Smooth muscle cell (in vitro differentiated cells): ENCODE data around the gene TMEM87B. TPM values are rescaled to one million over a fixed set of nuclear protein-coding genes. Genes with fewer than 3 reads are reported as not detected.

Source experiments
- DNase-seq: peaks from one replicate; lab custom pipeline; 2025; ENCODE audit not compliant: unreplicated experiment; lab: John Stamatoyannopoulos, UW
- H2AFZ ChIP-seq: fragments of 200-600 bp; sonication (generic); 2 replicates; pipeline ENCODE4 v1.6.0; 2016; ENCODE audit warnings: antibody characterized with exemption, low read depth, mild to moderate bottlenecking
- H3F3A ChIP-seq: fragments of 200-600 bp; sonication (generic); 2 replicates; pipeline ENCODE4 v1.6.0; 2017; ENCODE audit warnings: antibody characterized with exemption, low read depth
- H3K27ac ChIP-seq: fragments of 200-600 bp; sonication (generic); 2 replicates; pipeline ENCODE4 v1.5.1; 2016; ENCODE audit warnings: low read depth, mild to moderate bottlenecking
- H3K27me3 ChIP-seq: fragments of 200-600 bp; sonication (generic); 2 replicates; pipeline ENCODE4 v1.6.1; 2016; ENCODE audit warnings: low read depth, mild to moderate bottlenecking
- H3K36me3 ChIP-seq: fragments of 200-600 bp; sonication (generic); 2 replicates; pipeline ENCODE4 v1.5.1; 2016; ENCODE audit warnings: low read depth
- H3K4me1 ChIP-seq: fragments of 200-600 bp; sonication (generic); 2 replicates; pipeline ENCODE4 v1.5.1; 2016; ENCODE audit warnings: low read depth
- H3K4me2 ChIP-seq: fragments of 200-600 bp; sonication (generic); 2 replicates; pipeline ENCODE4 v1.6.0; 2016; ENCODE audit warnings: mild to moderate bottlenecking
- H3K4me3 ChIP-seq: fragments of 200-600 bp; sonication (generic); 2 replicates; pipeline ENCODE4 v1.5.1; 2016; ENCODE audit warnings: mild to moderate bottlenecking
- H3K79me2 ChIP-seq: fragments of 200-600 bp; sonication (generic); 2 replicates; pipeline ENCODE4 v1.6.0; 2016; ENCODE audit warnings: low read depth, mild to moderate bottlenecking
- H3K9ac ChIP-seq: fragments of 200-600 bp; sonication (generic); 2 replicates; pipeline ENCODE4 v1.6.0; 2016; ENCODE audit warnings: low read depth
- H3K9me3 ChIP-seq: fragments of 200-600 bp; sonication (generic); replicated peaks from 2 replicates; pipeline ENCODE4 v1.5.1; 2016; ENCODE audit warnings: low read depth
- H4K20me1 ChIP-seq: fragments of 200-600 bp; sonication (generic); 2 replicates; pipeline ENCODE4 v1.6.0; 2016; ENCODE audit warnings: low read depth
- WGBS: methylation state at CpG from one replicate; pipeline ENCODE4 v1.1.7; 2016; ENCODE audit warnings: low lambda C conversion rate; 5-methylcytosine and 5-hydroxymethylcytosine counted together
- polyA plus RNA-seq: library from polyadenylated mRNA; unstranded; fragments of >200 nt; fragmentation: Nextera tagmentation; extraction: Ambion mirVana; gene quantifications from 2 replicates; pipeline ENCODE4 v1.2.1, GENCODE V29; 2016
- total RNA-seq: library from RNA; depleted of rRNA; stranded (reverse); fragments of >200 nt; gene quantifications from 2 replicates; pipeline ENCODE4 v1.2.3, GENCODE V29; 2014
- TF ChIP-seq, protein P1 (sequence below): fragments of 200-600 bp; sonication (generic); IDR thresholded peaks from 2 replicates; pipeline ENCODE4 v1.5.1; 2017; ENCODE audit warnings: borderline replicate concordance, mild to moderate bottlenecking, antibody characterized with exemption; ENCODE audit not compliant: insufficient read depth, poor library complexity, severe bottlenecking

The TMEM87B gene
- total and polyA plus RNA-seq, 2 experiments from 2014 or later = 27.2 to 109 TPM

GRCh38 chr2:112093216-112093615 lies 38.1 kb downstream of the TMEM87B start:
- H3K27ac ChIP-seq = peak overlapping the region; percentile 87
- H3F3A ChIP-seq = peaks cover 5% of the 10 kb centered on the region
- no peak overlapping the region for H2AFZ ChIP-seq
- peak overlapping the region; percentile 45 for H3K9ac ChIP-seq
- no peak overlapping the region for H3K4me3 ChIP-seq
- DNase-seq = no peak
- TF ChIP-seq, protein P1, sequence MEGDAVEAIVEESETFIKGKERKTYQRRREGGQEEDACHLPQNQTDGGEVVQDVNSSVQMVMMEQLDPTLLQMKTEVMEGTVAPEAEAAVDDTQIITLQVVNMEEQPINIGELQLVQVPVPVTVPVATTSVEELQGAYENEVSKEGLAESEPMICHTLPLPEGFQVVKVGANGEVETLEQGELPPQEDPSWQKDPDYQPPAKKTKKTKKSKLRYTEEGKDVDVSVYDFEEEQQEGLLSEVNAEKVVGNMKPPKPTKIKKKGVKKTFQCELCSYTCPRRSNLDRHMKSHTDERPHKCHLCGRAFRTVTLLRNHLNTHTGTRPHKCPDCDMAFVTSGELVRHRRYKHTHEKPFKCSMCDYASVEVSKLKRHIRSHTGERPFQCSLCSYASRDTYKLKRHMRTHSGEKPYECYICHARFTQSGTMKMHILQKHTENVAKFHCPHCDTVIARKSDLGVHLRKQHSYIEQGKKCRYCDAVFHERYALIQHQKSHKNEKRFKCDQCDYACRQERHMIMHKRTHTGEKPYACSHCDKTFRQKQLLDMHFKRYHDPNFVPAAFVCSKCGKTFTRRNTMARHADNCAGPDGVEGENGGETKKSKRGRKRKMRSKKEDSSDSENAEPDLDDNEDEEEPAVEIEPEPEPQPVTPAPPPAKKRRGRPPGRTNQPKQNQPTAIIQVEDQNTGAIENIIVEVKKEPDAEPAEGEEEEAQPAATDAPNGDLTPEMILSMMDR = no peak
- peak overlapping the region; percentile 33 for H3K4me2 ChIP-seq
- no peaks in the 10 kb centered on the region for H3K9me3 ChIP-seq
- peaks cover 15% of the 10 kb centered on the region for H3K36me3 ChIP-seq
- peaks cover 4% of the 10 kb centered on the region for H3K4me1 ChIP-seq
- no peaks in the 10 kb centered on the region for H3K27me3 ChIP-seq
- peaks cover 23% of the 10 kb centered on the region for H3K79me2 ChIP-seq
- WGBS = 58% methylated on average over 1 of the region's 1 CpG
- peaks cover 47% of the 10 kb centered on the region for H4K20me1 ChIP-seq

DNA sequence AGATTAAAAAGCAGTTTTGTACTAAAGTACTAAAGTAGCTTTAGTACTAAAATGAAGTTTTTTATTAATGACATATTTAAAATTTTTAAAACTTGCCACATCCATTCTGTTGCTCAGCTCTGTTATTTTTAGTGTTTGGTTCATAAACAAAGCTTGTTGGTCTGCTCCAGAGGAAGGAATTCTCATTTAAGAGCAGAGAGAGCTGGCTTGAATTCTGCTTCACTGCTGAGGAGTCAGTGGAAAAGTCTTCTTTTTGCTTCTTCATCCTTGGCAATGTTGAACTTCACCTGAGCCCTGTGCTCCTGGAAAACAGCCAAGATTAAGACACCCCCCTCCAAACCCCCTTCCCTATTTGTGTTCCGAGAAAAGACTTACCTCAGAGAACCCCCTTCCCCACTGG lies 40.6 kb downstream of the TMEM87B start:
- peak overlapping the region; percentile 29 for H3K4me2 ChIP-seq
- 88% methylated on average over 1 of the region's 1 CpG for WGBS
- no peak overlapping the region for H3K4me3 ChIP-seq
- DNase-seq = no peak
- H3K27ac ChIP-seq = peak overlapping the region; percentile 75
- peaks cover 4% of the 10 kb centered on the region for H3K4me1 ChIP-seq
- H3K27me3 ChIP-seq = no peaks in the 10 kb centered on the region
- peaks cover 5% of the 10 kb centered on the region for H3F3A ChIP-seq
- H3K9me3 ChIP-seq = no peaks in the 10 kb centered on the region
- TF ChIP-seq, protein P1 = no peak
- H2AFZ ChIP-seq = no peak overlapping the region
- peak overlapping the region; percentile 52 for H3K9ac ChIP-seq
- H3K79me2 ChIP-seq = peaks cover 16% of the 10 kb centered on the region
- peaks cover 30% of the 10 kb centered on the region for H3K36me3 ChIP-seq
- H4K20me1 ChIP-seq = peaks cover 37% of the 10 kb centered on the region

DNA sequence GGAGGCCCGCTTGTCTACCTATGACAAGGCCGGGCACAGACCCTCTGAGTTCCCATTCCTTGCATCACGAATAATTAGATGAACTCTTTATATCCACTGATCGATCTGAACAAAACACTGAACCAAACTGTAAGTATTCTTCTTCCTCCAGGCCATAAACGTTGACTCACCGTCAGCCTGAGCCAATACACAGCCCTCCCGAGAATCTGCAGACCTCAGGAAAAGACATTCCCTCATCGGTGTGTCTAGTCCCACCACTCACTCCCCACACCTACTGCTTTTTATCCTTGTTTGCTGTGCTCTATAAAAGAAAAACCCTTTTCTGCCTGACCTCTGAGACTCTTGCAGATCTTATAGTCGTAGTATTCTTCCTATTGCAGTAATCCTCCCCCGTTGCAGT lies 41.0 kb downstream of the TMEM87B start:
- no peaks in the 10 kb centered on the region for H3K9me3 ChIP-seq
- H3K9ac ChIP-seq = peak overlapping the region; percentile 52
- peaks cover 32% of the 10 kb centered on the region for H3K36me3 ChIP-seq
- no peak overlapping the region for H3K4me3 ChIP-seq
- H4K20me1 ChIP-seq = peaks cover 33% of the 10 kb centered on the region
- H3F3A ChIP-seq = peaks cover 5% of the 10 kb centered on the region
- H3K4me1 ChIP-seq = peaks cover 4% of the 10 kb centered on the region
- peaks cover 16% of the 10 kb centered on the region for H3K79me2 ChIP-seq
- peak overlapping the region; percentile 29 for H3K4me2 ChIP-seq
- H3K27me3 ChIP-seq = no peaks in the 10 kb centered on the region
- 57% methylated on average over 10 of the region's 10 CpGs for WGBS
- no peak for DNase-seq
- peak overlapping the region; percentile 75 for H3K27ac ChIP-seq
- H2AFZ ChIP-seq = no peak overlapping the region
- TF ChIP-seq, protein P1 = no peak

DNA sequence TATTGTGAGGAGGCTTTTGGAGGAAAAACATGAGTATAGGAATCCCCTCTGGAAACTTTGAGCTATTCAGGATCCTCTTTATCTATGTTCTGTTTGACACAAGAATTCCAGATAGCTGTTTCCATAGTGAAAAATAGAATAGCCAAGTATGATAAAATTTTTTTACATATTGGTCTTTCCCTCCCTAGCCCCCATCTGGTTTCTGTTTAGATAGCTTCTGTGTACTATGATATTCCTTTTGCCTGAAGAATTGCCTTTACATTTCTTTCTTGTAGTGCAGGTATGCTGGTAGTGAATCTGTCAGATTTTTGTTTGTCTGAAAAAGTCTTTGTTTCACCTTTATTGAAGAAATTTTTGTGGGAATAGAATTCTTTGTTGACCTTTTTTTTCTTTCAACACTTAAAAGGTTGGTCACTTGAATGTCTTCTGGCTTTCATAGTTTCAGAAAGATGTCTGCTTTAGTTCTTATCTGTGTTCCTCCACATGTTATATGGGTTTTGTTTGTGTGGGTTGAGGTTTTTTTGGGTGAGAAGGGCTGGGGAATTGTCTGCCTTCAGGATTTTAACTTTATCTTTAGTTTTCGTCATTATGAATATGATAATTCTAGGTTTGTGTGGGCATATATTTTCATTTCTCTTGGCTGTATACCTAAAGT lies 53.2 kb downstream of the TMEM87B start:
- Histone ChIP-seq H2AFZ (no peak overlapping the region), H3K27ac (no peak overlapping the region), H3K4me3 (no peak overlapping the region), H4K20me1 (peaks cover 23% of the 10 kb centered on the region), H3K36me3 (peaks cover 99% of the 10 kb centered on the region), H3K4me1 (no peaks in the 10 kb centered on the region), H3K9me3 (peaks cover 21% of the 10 kb centered on the region), H3K27me3 (no peaks in the 10 kb centered on the region), H3K79me2 (peaks cover 23% of the 10 kb centered on the region), H3F3A (peaks cover 8% of the 10 kb centered on the region), H3K4me2 (no peak overlapping the region), H3K9ac (no peak overlapping the region)
- TF ChIP-seq, protein P1 = no peak
- whole genome bisulfite sequencing = 91% methylated on average over 1 of the region's 1 CpG
- no peak for DNase-seq
